Activated CD4-positive, alpha-beta T cell treated with anti-CD3 and anti-CD28 coated beads, Interleukin-2, amount 50 U/mL, for 48 hours (primary cell): ENCODE results near the gene MAST4.
"Not testable (repeated sequence)": the region's sequence is repeated elsewhere in the genome, so short reads cannot be mapped to it uniquely, and the experiment has no call there.

Experiments used
- DNase-seq, 2 experiments: peaks; one replicate each; pipeline ENCODE4 v3.0.0-alpha.2; 2020

Gene MAST4

GRCh38 chr5:66647146-66647856 lies 51.1 kb downstream of the MAST4 start:
- no peak for DNase-seq

DNA sequence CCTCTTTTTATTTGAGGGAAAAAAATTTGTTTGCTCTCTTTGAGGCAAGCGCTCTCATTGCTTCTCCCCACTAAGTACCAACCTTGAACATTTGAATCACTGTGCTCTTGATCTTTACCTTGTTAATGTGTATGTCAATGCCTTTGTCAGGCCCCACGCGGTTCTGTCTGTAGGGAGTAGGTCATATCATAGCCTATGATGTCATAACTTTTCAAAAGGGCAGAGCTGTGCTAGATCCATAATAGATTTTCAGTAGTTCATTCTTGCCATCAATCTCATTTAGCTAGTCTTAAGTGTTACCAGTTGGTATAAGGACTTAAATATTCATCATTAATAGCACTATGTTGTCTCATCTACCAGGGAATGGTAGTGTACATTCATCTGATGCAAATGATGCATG lies 56.6 kb downstream of the MAST4 start:
- no peak for DNase-seq

- no peak for DNase-seq
Observed at GRCh38 chr5:66653325-66653724, 57.1 kb downstream of the MAST4 start.

DNA sequence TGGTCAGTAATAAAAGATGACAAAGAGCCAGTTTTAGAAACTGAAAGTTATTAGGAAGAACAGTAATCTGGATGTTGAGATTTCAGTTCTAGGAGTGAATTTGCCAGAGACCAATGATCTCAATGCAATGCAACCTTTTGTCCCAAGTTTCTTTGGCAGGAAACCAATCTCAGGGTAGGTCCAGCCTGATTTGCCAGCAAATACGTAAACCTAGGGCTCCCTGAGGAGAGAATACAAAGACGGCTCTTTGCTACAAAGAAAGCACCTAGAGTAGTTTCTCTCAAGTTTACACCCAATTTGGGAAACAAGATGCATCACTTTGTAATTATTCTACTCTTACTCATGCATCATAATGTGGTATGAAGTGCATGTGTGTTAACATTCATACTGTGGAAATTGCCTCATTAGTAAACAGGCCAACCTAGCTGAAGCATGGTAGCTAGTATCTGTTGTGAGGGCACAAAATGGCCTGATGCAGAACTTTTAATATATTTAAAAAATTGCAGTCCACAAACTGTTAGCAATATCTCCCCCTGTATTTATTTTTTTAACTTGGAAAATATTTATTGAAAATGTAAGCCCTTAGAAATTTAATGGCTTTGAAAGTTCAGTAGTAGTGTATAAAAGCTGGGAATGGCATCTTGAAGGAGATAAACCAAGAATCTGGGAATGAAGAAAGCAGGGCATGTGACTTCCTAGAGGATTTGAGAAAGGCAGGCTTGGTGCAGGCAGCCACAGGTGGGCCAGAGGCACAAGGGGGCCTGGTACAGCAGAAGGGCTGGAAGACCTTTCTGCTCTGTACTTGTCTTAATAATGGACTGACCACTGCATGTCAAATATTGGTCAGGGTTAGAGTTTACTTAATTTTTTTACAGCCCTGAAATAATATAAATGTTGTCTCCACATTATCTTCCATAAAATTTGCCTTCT lies 59.5 kb downstream of the MAST4 start:
- DNase-seq = no peak

GRCh38 chr5:66658516-66658915 lies 62.3 kb downstream of the MAST4 start:
- no peak for DNase-seq

DNA sequence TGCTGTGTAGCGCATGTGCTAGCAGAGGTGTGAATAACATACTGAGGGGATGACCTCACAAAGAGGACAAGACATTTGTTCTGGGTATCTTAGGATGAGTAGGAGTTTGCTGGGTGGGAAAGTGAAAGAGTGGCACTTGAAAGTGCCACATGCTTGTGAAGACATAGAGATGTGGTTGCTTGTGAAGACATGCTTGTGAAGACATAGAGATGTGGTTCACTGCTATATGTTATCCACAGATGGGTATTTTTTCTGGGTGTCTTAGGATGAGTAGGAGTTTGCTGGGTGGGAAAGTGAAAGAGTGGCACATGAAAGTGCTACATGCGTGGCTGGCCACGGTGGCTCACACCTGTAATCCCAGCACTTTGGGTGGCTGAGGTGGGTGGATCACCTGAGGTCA lies 63.6 kb downstream of the MAST4 start:
- no peak for DNase-seq

GRCh38 chr5:66660396-66660795 lies 64.2 kb downstream of the MAST4 start:
- no peak for DNase-seq

DNA sequence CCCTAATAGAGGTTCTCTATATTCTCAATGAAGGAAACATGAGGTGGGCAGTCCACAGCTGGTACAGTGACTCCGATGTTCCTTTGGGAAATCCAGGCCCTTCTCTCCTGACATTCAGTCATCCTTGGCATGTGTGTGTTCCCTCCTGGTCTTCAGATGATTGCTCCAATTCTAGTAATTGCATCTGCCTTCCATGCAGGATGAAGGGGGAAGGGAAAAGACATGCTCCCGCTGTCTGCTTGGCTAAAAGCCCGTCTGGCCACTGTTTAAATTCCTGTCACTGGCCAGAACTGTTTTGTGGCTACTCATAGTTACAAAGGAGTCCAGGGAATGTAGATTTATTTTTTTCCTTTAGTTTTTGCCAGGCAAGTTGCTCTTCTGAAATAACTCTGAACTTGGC lies 65.0 kb downstream of the MAST4 start:
- DNase-seq = no peak

DNA sequence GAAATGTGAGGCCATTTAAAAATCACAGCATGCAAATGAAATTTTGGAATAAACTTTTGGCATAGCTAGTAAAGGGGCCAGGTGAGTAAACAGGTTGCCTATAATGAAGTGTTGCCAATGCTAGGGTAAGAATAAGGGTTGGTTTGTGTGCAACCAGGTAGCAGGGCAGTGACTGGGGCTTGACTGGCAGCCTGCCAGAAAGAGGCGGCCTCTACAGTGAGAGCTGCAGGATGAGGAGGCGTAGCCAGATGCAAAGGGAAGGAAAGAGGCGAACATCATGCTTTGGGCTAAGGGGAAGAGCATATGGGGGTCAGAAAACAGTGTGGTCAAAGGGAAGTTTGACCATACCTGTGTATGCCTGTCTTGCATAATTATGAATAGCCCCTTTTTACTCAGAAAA lies 70.6 kb downstream of the MAST4 start:
- DNase-seq = no peak

DNA sequence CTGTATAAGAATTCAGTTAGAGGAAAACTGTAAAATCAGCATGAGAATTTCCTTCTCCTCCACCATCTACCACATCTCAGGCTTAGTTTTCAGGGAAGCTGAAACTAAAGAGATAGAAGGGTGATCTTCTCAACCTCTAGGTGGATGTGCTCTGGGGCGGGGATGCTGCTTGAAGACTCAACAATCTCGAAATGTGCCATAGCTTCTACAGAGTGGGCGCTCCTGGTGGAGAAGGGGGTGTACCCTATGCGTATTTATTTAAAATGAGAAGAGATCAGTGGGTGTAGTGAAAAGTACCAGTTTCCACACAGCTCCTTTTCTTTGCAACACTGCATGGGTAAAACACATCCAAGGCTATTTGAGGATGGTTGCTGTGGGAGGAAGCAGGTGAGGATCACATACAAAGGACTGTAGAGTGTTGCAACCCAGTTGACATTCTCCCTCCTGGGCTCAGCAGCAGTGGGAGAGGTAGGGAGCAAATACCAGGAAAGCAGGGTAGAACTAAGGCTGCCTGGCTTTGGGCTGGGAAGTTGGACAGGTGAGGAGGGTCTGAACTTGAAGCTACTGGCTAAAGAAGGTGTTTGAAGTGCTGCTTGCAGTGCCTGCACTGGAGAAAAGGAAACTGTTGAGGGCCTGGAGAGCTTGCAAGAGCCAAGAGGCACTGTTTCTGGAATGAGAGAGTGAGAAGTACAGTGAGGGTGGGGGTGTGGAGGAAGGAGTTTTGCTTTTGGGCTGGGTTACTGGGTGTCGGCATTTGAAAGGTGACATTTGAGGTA lies 73.1 kb downstream of the MAST4 start:
- DNase-seq = no peak

DNA sequence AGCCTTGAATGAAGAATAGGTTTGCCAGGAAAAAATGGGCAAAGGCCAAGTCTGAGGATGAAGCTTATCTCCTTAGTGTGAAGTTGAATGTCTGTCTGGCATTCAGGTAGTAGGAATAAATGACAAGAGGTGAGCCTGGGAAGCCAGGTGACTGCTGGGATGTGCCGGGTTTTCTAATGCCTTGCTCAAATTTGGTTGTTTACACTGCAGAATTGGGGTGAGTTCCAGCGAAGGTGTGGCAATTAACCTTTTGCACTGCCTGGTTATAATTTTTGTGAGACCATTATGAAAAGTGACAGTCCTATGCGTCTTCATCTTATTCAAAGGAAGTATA lies 73.6 kb downstream of the MAST4 start:
- no peak for DNase-seq

- DNase-seq = no peak
Observed at GRCh38 chr5:66671305-66671704, 75.1 kb downstream of the MAST4 start.

DNA sequence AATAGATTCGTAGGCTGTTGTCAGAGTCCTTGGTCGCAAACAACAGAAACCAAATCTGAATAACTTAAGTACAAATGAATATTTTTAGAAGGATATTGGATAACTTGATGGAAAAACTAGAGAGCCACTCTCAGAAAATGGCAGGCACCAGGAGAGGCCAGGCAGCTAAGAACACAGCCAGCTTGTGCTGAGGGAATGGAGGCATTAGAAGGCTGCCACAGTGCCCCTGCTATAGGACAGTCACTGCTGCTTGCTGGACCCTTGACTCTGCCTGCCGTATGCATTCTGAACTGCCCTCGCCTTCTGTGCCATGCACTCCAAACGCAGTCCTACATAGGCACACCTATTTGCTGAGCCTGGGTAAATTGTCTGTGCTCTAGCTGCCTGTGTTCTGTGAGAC lies 78.6 kb downstream of the MAST4 start:
- no peak for DNase-seq

- no peak for DNase-seq
Observed at GRCh38 chr5:66675406-66675805, 79.2 kb downstream of the MAST4 start.

DNA sequence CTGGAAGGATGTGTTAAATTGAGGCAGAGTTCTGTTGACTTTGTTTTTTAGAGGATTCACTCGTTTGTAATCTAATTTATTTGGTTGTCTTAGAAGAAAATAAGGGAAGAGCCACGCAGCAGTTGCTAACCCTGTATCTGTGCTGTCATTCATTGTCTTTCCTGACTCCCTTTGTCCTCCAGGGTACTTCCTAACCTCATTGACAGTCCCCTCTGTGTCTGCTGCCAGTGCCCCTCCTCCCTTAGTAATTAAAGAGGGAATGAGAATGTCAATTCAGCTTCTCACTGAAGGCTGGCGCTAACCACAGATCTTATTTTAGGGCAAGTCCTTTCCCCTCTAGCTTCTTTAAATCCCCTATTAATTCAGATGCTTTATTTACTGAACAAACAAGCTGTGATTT lies 84.0 kb downstream of the MAST4 start:
- DNase-seq = no peak

- no peak for DNase-seq
Observed at GRCh38 chr5:66680804-66681203, 84.6 kb downstream of the MAST4 start.

- DNase-seq = no peak
Observed at GRCh38 chr5:66684663-66685062, 88.5 kb downstream of the MAST4 start.

- DNase-seq = no peak
Observed at GRCh38 chr5:66689522-66690220, 93.5 kb downstream of the MAST4 start.

- no peak for DNase-seq
Observed at GRCh38 chr5:66694036-66694435, 97.8 kb downstream of the MAST4 start.

- not testable (repeated sequence) for DNase-seq
Observed at GRCh38 chr5:66695840-66696239, 99.6 kb downstream of the MAST4 start.

DNA sequence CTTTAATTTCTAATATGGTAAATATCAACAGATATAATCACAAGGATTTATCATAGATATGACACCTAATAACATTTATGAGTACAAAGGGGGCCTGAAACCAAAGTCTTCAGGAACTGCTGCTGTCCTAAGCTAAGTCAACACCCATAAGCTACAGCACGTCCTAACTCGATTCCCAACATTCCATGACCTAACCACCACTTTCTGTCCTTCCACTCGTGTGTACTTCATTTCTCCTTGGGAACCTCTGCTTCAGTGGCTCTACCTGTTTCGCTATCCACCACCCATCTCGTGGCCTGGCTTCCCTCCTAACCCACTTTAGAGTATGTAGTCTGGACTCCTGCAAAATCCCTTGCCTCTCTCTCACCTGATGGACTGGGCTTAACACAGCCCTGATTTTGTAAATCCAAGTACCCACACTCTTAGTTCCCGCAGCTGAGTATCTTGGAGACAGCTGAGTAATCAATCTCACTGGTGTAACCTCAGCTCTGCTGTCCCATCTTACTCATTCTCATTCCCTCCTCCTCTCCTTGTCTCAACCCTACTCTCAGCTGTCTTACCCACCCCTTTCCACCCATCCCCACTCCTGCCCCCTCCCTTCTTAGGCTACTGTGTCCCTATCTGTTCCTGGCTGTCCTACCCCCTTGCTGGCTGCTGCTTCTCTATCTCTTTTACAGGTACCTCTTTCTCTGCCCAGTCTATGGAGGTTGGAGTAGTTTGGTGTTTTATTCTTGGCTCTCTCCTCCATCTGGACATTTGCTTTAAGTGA lies 101.8 kb downstream of the MAST4 start:
- no peak for DNase-seq

- DNase-seq = no peak
Observed at GRCh38 chr5:66701244-66701643, 105.1 kb downstream of the MAST4 start.
